Mesenchymal stem cell (in vitro differentiated cells and primary cell): ENCODE results near the gene S100A10.

Experiments used
- DNase-seq: peaks from one replicate; pipeline ENCODE4 v3.0.0-alpha.2; 2013
- H2AFZ ChIP-seq: one replicate; pipeline ENCODE4 v1.6.1; 2013; ENCODE audit warnings: low read depth, mild to moderate bottlenecking, control low read depth, inconsistent platforms, low read length, moderate library complexity
- H2AK5ac ChIP-seq: 2 replicates; pipeline ENCODE4 v1.6.1; 2013; ENCODE audit warnings: low read length, moderate library complexity, mild to moderate bottlenecking, inconsistent platforms; ENCODE audit not compliant: severe bottlenecking
- H2BK120ac ChIP-seq: one replicate; pipeline ENCODE4 v1.6.1; 2013; ENCODE audit warnings: low read depth, mild to moderate bottlenecking, inconsistent platforms, low read length, moderate library complexity
- H2BK12ac ChIP-seq, 2 experiments: one replicate each; pipeline ENCODE4 v1.6.1; 2013; ENCODE audit warnings: inconsistent platforms in 2 of 2, low read length in 2 of 2, mild to moderate bottlenecking in 2 of 2, moderate library complexity in 2 of 2, control low read depth in 1 of 2
- H2BK15ac ChIP-seq: one replicate; pipeline ENCODE4 v1.6.1; 2013; ENCODE audit warnings: mild to moderate bottlenecking, low read depth, inconsistent platforms; ENCODE audit not compliant: poor library complexity, severe bottlenecking
- H2BK5ac ChIP-seq: 2 replicates; pipeline ENCODE4 v1.6.1; 2013; ENCODE audit warnings: low read depth, mild to moderate bottlenecking, low read length, control low read depth, inconsistent platforms; ENCODE audit not compliant: poor library complexity, severe bottlenecking
- H3K14ac ChIP-seq, 2 experiments: one replicate each; pipeline ENCODE4 v1.6.1; 2013; ENCODE audit warnings: inconsistent platforms in 2 of 2, low read length in 2 of 2, control low read depth in 1 of 2, mild to moderate bottlenecking in 1 of 2, moderate library complexity in 1 of 2
- H3K18ac ChIP-seq, 2 experiments: one replicate each; pipeline ENCODE4 v1.6.1; 2013; ENCODE audit warnings: inconsistent platforms in 2 of 2, low read length in 2 of 2, control low read depth in 1 of 2, low read depth in 1 of 2, mild to moderate bottlenecking in 1 of 2
- H3K23ac ChIP-seq, 2 experiments: one replicate each; pipeline ENCODE4 v1.6.1; 2013; ENCODE audit warnings: inconsistent platforms in 2 of 2, low read length in 2 of 2, mild to moderate bottlenecking in 2 of 2, moderate library complexity in 2 of 2, control low read depth in 1 of 2
- H3K27ac ChIP-seq: 2 replicates; pipeline ENCODE4 v1.5.1; 2013; ENCODE audit warnings: mild to moderate bottlenecking, moderate library complexity, low read length, control low read depth, inconsistent platforms; ENCODE audit not compliant: poor library complexity, severe bottlenecking
- H3K27me3 ChIP-seq, 2 experiments: 2 replicates each; pipeline versions ENCODE4 v1.6.1 to v1.7.0; 2013; ENCODE audit warnings: low read length in 2 of 2, mild to moderate bottlenecking in 2 of 2, moderate library complexity in 2 of 2, control low read depth in 1 of 2, inconsistent platforms in 1 of 2; ENCODE audit not compliant: control insufficient read depth in 1 of 2, insufficient read depth in 1 of 2
- H3K36me3 ChIP-seq, 2 experiments: 2 replicates each; pipeline versions ENCODE4 v1.6.1 to v1.7.0; 2013; ENCODE audit warnings: low read length in 2 of 2, control low read depth in 1 of 2, inconsistent platforms in 1 of 2, low read depth in 1 of 2, mild to moderate bottlenecking in 1 of 2; ENCODE audit not compliant: insufficient read depth in 2 of 2, control insufficient read depth in 1 of 2
- H3K4ac ChIP-seq, 2 experiments: one replicate each; pipeline ENCODE4 v1.6.1; 2013; ENCODE audit warnings: inconsistent platforms in 2 of 2, low read length in 2 of 2, mild to moderate bottlenecking in 2 of 2, moderate library complexity in 2 of 2, control low read depth in 1 of 2, low read depth in 1 of 2
- H3K4me1 ChIP-seq: 2 replicates; pipeline ENCODE4 v1.6.1; 2013; ENCODE audit warnings: low read depth, low read length, control low read depth; ENCODE audit not compliant: control insufficient read depth, insufficient read depth
- H3K4me2 ChIP-seq: 2 replicates; pipeline ENCODE4 v1.6.1; 2013; ENCODE audit warnings: low read length, mild to moderate bottlenecking, inconsistent platforms; ENCODE audit not compliant: poor library complexity, severe bottlenecking
- H3K4me3 ChIP-seq, 2 experiments: 2 replicates each; pipeline versions ENCODE4 v1.5.1 to v1.7.0; 2013; ENCODE audit warnings: low read length in 2 of 2, mild to moderate bottlenecking in 2 of 2, control low read depth in 1 of 2, low read depth in 1 of 2; ENCODE audit not compliant: insufficient read depth in 1 of 2
- H3K79me1 ChIP-seq: replicated peaks from 2 replicates; pipeline ENCODE4 v1.6.1; 2013; ENCODE audit warnings: mild to moderate bottlenecking, control low read depth, low read length, inconsistent platforms; ENCODE audit not compliant: poor library complexity, severe bottlenecking
- H3K9ac ChIP-seq: 2 replicates; pipeline ENCODE4 v1.7.0; 2013; ENCODE audit warnings: mild to moderate bottlenecking, low read length, moderate library complexity
- H3K9me3 ChIP-seq: 2 replicates; pipeline ENCODE4 v1.7.0; 2013; ENCODE audit warnings: mild to moderate bottlenecking, low read length; ENCODE audit not compliant: control insufficient read depth
- H4K8ac ChIP-seq: one replicate; pipeline ENCODE4 v1.6.1; 2013; ENCODE audit warnings: inconsistent platforms, mild to moderate bottlenecking, low read length, moderate library complexity
- H4K91ac ChIP-seq: one replicate; pipeline ENCODE4 v1.6.1; 2013; ENCODE audit warnings: mild to moderate bottlenecking, low read length, inconsistent platforms
- WGBS: methylation state at CpG from one replicate; pipeline ENCODE4 v1.1.7; 2013; ENCODE audit warnings: mixed read lengths; 5-methylcytosine and 5-hydroxymethylcytosine counted together

S100A10 gene

GRCh38 chr1:151964510-151964909 is 29.1 kb downstream of the S100A10 start:
- Histone ChIP-seq H3K18ac (no peak overlapping the region), H2BK5ac (no peak overlapping the region), H4K91ac (no peak overlapping the region), H3K4me3 (no peak overlapping the region), H2BK12ac (no peak overlapping the region), H2AK5ac (no peak overlapping the region), H3K79me1 (peaks cover 5% of the 10 kb centered on the region), H3K14ac (no peak overlapping the region), H3K36me3 (no peaks in the 10 kb centered on the region), H3K23ac (no peak overlapping the region), H3K27me3 (no peaks in the 10 kb centered on the region), H2BK120ac (no peak overlapping the region), H3K27ac (no peak overlapping the region), H3K4me1 (peaks cover 4% of the 10 kb centered on the region), H3K9ac (peak overlapping the region; percentile 42), H3K4ac (no peak overlapping the region), H2BK15ac (no peak overlapping the region), H3K4me2 (no peak overlapping the region), H2AFZ (no peak overlapping the region), H3K9me3 (no peaks in the 10 kb centered on the region), H4K8ac (no peak overlapping the region)
- 91% methylated on average over 2 of the region's 2 CpGs for WGBS
- no peak for DNase-seq

DNA sequence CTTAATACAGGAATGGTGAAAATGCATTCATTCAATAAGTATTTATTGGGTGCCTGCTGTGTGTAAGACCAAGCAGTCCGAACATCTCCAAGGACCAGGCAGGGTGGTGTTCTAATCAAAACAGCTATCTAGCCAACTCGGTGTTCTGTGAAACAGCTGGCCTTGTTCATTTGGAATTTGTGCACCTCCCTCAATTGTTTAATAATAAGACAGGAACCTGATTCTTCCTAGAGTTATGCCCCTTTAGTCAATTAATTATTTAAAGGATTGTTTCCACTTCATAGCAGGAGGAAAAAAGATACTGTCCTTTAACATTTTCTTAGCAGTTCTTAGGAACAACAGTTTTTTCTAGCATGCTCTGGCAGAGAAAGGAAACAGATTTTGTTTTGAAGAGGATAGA is 30.4 kb downstream of the S100A10 start:
- WGBS = 80% methylated on average over 2 of the region's 2 CpGs

DNA sequence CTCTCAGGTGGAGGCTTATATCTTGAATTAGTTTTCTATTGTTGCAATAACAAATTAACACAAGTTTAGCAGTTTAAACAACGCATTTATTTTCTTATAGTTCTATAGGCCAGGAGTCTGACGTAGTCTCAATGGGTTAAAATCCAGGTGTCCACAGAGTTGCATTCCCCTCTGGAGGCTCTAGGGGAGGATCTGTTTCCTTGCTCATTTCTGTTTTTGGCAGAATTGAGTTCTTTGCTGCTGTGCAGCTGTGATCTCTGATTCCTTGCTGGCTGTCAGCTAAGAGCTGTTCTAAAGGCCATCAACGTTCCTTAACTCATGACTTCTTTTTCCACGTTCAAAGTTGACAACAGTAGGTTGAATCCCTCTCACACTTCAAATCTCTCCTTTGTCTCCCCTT is 31.8 kb downstream of the S100A10 start:
- no peak overlapping the region for H2BK120ac ChIP-seq
- H2BK12ac ChIP-seq = no peak overlapping the region
- no peaks in the 10 kb centered on the region for H3K79me1 ChIP-seq
- H3K14ac ChIP-seq = no peak overlapping the region
- 66% methylated on average over 4 of the region's 4 CpGs for WGBS
- no peak for DNase-seq
- no peak overlapping the region for H3K4me2 ChIP-seq
- H2AK5ac ChIP-seq = no peak overlapping the region
- H4K91ac ChIP-seq = no peak overlapping the region
- no peak overlapping the region for H3K18ac ChIP-seq
- H2AFZ ChIP-seq = no peak overlapping the region
- H3K4me3 ChIP-seq = no peak overlapping the region
- H3K4ac ChIP-seq = no peak overlapping the region
- H2BK5ac ChIP-seq = peak overlapping the region; percentile 79
- no peak overlapping the region for H4K8ac ChIP-seq
- peak overlapping the region; percentile 7 for H3K9ac ChIP-seq
- H3K9me3 ChIP-seq = no peaks in the 10 kb centered on the region
- no peaks in the 10 kb centered on the region for H3K36me3 ChIP-seq
- H3K23ac ChIP-seq = no peak overlapping the region
- no peaks in the 10 kb centered on the region for H3K4me1 ChIP-seq
- no peak overlapping the region for H3K27ac ChIP-seq
- H2BK15ac ChIP-seq = no peak overlapping the region
- H3K27me3 ChIP-seq = no peaks in the 10 kb centered on the region

More for the DNA sequence above, 30.4 kb downstream of the S100A10 start:
- no peak overlapping the region for H3K27ac ChIP-seq
- H2BK5ac ChIP-seq = no peak overlapping the region
- H3K9ac ChIP-seq = peak overlapping the region; percentile 32
- H2AK5ac ChIP-seq = no peak overlapping the region
- H3K18ac ChIP-seq = no peak overlapping the region
- H3K27me3 ChIP-seq = no peaks in the 10 kb centered on the region
- peaks cover 2% of the 10 kb centered on the region for H3K79me1 ChIP-seq
- peaks cover 3% of the 10 kb centered on the region for H3K4me1 ChIP-seq
- H3K4me3 ChIP-seq = no peak overlapping the region
- no peak overlapping the region for H2BK15ac ChIP-seq
- H3K4ac ChIP-seq = no peak overlapping the region
- H2BK120ac ChIP-seq = no peak overlapping the region
- no peak overlapping the region for H3K14ac ChIP-seq
- no peak overlapping the region for H3K4me2 ChIP-seq
- no peak overlapping the region for H3K23ac ChIP-seq
- no peak overlapping the region for H2BK12ac ChIP-seq
- no peak overlapping the region for H4K8ac ChIP-seq
- no peak overlapping the region for H4K91ac ChIP-seq
- no peak for DNase-seq
- no peaks in the 10 kb centered on the region for H3K9me3 ChIP-seq
- no peak overlapping the region for H2AFZ ChIP-seq
- no peaks in the 10 kb centered on the region for H3K36me3 ChIP-seq

DNA sequence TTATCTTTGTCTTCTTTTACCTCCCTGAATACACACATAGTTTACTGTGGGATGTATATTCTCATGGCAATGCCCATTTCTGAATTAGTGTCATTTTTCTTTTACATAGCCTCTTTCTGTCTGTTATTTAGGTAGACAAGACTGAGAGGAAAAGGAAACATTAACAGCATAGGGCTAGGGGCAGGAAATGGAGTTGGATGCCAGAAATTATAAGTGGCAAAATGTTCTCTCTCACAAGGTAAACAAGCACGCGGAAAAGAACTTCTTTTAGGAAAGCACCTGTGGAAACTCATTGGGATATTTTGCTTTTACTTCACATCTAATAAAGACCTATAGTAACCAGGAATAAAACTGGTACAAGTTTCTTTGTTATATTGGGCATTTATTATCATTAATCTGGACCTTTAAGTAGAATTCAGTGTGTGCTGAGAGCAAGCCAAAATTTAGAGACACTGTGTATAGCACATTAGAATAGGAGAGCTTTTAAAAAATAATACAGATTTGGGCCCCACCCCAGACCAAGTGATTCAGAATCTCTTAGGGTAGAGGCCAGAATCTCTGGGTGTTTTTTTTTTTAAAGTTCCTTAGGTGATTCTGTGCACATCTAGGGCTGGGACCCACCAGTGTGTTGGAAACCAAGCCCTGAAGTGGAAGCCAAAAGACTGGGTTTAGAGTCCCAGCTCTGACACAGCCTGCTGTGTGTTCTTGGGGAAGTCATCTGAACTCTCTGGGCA is 32.7 kb downstream of the S100A10 start:
- H3K4me3 ChIP-seq = no peak overlapping the region
- H2BK5ac ChIP-seq = no peak overlapping the region
- H4K91ac ChIP-seq = no peak overlapping the region
- no peak overlapping the region for H2BK15ac ChIP-seq
- peak overlapping the region; percentile 7 for H3K9ac ChIP-seq
- no peak overlapping the region for H3K23ac ChIP-seq
- no CpG with 5 or more reads among the region's 2 CpGs for WGBS
- peak overlapping the region; percentile 34 for H2BK120ac ChIP-seq
- no peaks in the 10 kb centered on the region for H3K79me1 ChIP-seq
- H3K9me3 ChIP-seq = no peaks in the 10 kb centered on the region
- no peak overlapping the region for H3K27ac ChIP-seq
- no peak overlapping the region for H4K8ac ChIP-seq
- no peak overlapping the region for H2AFZ ChIP-seq
- H3K18ac ChIP-seq = no peak overlapping the region
- no peaks in the 10 kb centered on the region for H3K4me1 ChIP-seq
- H3K4me2 ChIP-seq = no peak overlapping the region
- H2BK12ac ChIP-seq = no peak overlapping the region
- no peaks in the 10 kb centered on the region for H3K36me3 ChIP-seq
- H3K4ac ChIP-seq = no peak overlapping the region
- no peak overlapping the region for H3K14ac ChIP-seq
- no peaks in the 10 kb centered on the region for H3K27me3 ChIP-seq
- no peak overlapping the region for H2AK5ac ChIP-seq
- DNase-seq = no peak
